GM12878 (cell line): ENCODE measurements around the gene HASPIN. TPM values are rescaled to one million over a fixed set of nuclear protein-coding genes. Genes with fewer than 3 reads are reported as not detected.

Experiments used
- ATAC-seq: fragments of 200-7000 bp; cut with Tn5 transposase; 3 replicates; pipeline ENCODE4 v1.9.1; 2020; ENCODE audit warnings: mild to moderate bottlenecking, moderate library complexity
- BruUV-seq: library from RNA; stranded (reverse); fragments of 400-500 nt; replicated peaks from 2 replicates; lab custom pipeline; 2021; lab: Mats Ljungman, UMichigan
- CTCF ChIA-PET: fragments of 300-600 bp; sonication (Branson Sonifier 250); formaldehyde crosslinking; extraction: SDS; loops from one replicate; lab custom pipeline; 2021; ENCODE audit warnings: inconsistent platforms; lab: Yijun Ruan, JAX
- POLR2A ChIA-PET: fragments of 350-600 bp; formaldehyde crosslinking; extraction: SDS; loops from one replicate; lab custom pipeline; 2021; ENCODE audit warnings: inconsistent platforms; lab: Charles Lee
- RAD21 ChIA-PET: fragments of 300-600 bp; sonication (Branson Sonifier 250); formaldehyde crosslinking; loops from one replicate; lab custom pipeline; 2023; ENCODE audit warnings: antibody characterized with exemption; ENCODE audit not compliant: unreplicated experiment; lab: Charles Lee
- SMC1A ChIA-PET: fragments of 300-600 bp; sonication (Branson Sonifier 250); formaldehyde crosslinking; loops from one replicate; lab custom pipeline; 2023; ENCODE audit not compliant: unreplicated experiment, uncharacterized antibody; lab: Charles Lee
- DNase-seq: peaks from one replicate; pipeline ENCODE4 v3.0.0-alpha.2; 2011; ENCODE audit warnings: low read depth, low spot score
- FAIRE-seq: peaks from 3 replicates; lab custom pipeline; 2011; peaks lifted over from hg19 to GRCh38; lab: Jason Lieb, UNC
- H2AFZ ChIP-seq: 2 replicates; pipeline ENCODE4 v1.6.0; 2011; ENCODE audit warnings: low read depth, low read length, control low read depth; ENCODE audit not compliant: control insufficient read depth
- H3K27ac ChIP-seq: 2 replicates; pipeline ENCODE4 v1.5.1; 2011; ENCODE audit warnings: control low read depth; ENCODE audit not compliant: control insufficient read depth, insufficient read depth
- H3K27me3 ChIP-seq, 2 experiments: replicated peaks in 1 of 2; 2 replicates each; pipeline versions ENCODE4 v1.6.0 to v1.6.1; 2011; ENCODE audit warnings: low read length in 1 of 2; ENCODE audit not compliant: control insufficient read depth in 2 of 2, insufficient read depth in 2 of 2
- H3K36me3 ChIP-seq, 2 experiments: 2 replicates each; pipeline ENCODE4 v1.5.1; 2011; ENCODE audit warnings: low read length in 1 of 2; ENCODE audit not compliant: control insufficient read depth in 2 of 2, insufficient read depth in 2 of 2
- H3K4me1 ChIP-seq: 2 replicates; pipeline ENCODE4 v1.6.1; 2011; ENCODE audit warnings: mild to moderate bottlenecking, low read length, moderate library complexity, mixed read lengths; ENCODE audit not compliant: control insufficient read depth, insufficient read depth
- H3K4me2 ChIP-seq: 2 replicates; pipeline ENCODE4 v1.6.0; 2011; ENCODE audit warnings: control low read depth; ENCODE audit not compliant: control insufficient read depth, insufficient read depth
- H3K4me3 ChIP-seq: fragments of 200-600 bp; sonication (generic); 2 replicates; pipeline ENCODE4 v1.5.1; 2016
- H3K79me2 ChIP-seq: 2 replicates; pipeline ENCODE4 v1.6.0; 2011; ENCODE audit warnings: low read length; ENCODE audit not compliant: control insufficient read depth, insufficient read depth
- H3K9ac ChIP-seq: 2 replicates; pipeline ENCODE4 v1.8.0; 2011; ENCODE audit warnings: low read length, control low read depth, mixed read lengths; ENCODE audit not compliant: control insufficient read depth, insufficient read depth
- H3K9me3 ChIP-seq: replicated peaks from 3 replicates; pipeline ENCODE4 v1.5.1; 2011; ENCODE audit warnings: mild to moderate bottlenecking, low read length; ENCODE audit not compliant: control insufficient read depth, insufficient read depth
- H4K20me1 ChIP-seq: 2 replicates; pipeline ENCODE4 v1.6.0; 2011; ENCODE audit not compliant: control insufficient read depth, insufficient read depth
- E2F8 ChIP-seq: fragments of 450-650 bp; IDR thresholded peaks from 2 replicates; pipeline ENCODE4 v1.6.1; 2018; ENCODE audit warnings: mild to moderate bottlenecking, low read depth, moderate library complexity; ENCODE audit not compliant: partially characterized antibody
- EP300 ChIP-seq, 2 experiments: fragments of 150-350 bp in 1 of 2; IDR thresholded peaks; 2 replicates each; pipeline ENCODE4 v1.6.1; 2011 to 2012; ENCODE audit warnings: low read depth in 2 of 2, low read length in 2 of 2, borderline replicate concordance in 1 of 2, improper control_type of control experiment in 1 of 2, inconsistent platforms in 1 of 2; ENCODE audit not compliant: control insufficient read depth in 1 of 2
- IKZF1 ChIP-seq: fragments of 450-650 bp; conservative IDR thresholded peaks from 2 replicates; pipeline ENCODE4 v1.6.1; 2017; ENCODE audit warnings: antibody characterized with exemption, mild to moderate bottlenecking
- KAT2A ChIP-seq: conservative IDR thresholded peaks from 2 replicates; pipeline ENCODE4 v1.6.1; 2011; ENCODE audit warnings: low read depth, low read length; ENCODE audit not compliant: control insufficient read depth
- LARP7 ChIP-seq: fragments of 450-650 bp; IDR thresholded peaks from 2 replicates; pipeline ENCODE4 v1.6.1; 2017; ENCODE audit warnings: mild to moderate bottlenecking
- MEF2A ChIP-seq: IDR thresholded peaks from 2 replicates; pipeline ENCODE4 v1.6.1; 2011; ENCODE audit warnings: low read depth, mild to moderate bottlenecking, low read length, moderate library complexity; ENCODE audit not compliant: insufficient read depth
- MEF2B ChIP-seq: fragments of 450-650 bp; IDR thresholded peaks from 2 replicates; pipeline ENCODE4 v1.6.1; 2018; ENCODE audit warnings: mild to moderate bottlenecking, moderate library complexity; ENCODE audit not compliant: partially characterized antibody, poor library complexity, severe bottlenecking
- NFXL1 ChIP-seq: fragments of 450-650 bp; IDR thresholded peaks from 2 replicates; pipeline ENCODE4 v1.6.1; 2017; ENCODE audit warnings: antibody characterized with exemption, mild to moderate bottlenecking, borderline replicate concordance
- SRF ChIP-seq, 2 experiments: IDR thresholded peaks; 2 replicates each; pipeline ENCODE4 v1.6.1; 2011; ENCODE audit warnings: low read depth in 2 of 2, low read length in 2 of 2, mild to moderate bottlenecking in 1 of 2, moderate library complexity in 1 of 2
- SUPT20H ChIP-seq: IDR thresholded peaks from 2 replicates; pipeline ENCODE4 v1.6.1; 2011; ENCODE audit warnings: low read depth, mild to moderate bottlenecking, low read length, moderate library complexity, borderline replicate concordance; ENCODE audit not compliant: control insufficient read depth
- TBL1XR1 ChIP-seq: IDR thresholded peaks from 2 replicates; pipeline ENCODE4 v1.6.1; 2012; ENCODE audit warnings: low read depth, low read length, improper control_type of control experiment
- ZNF274 ChIP-seq: IDR thresholded peaks from one replicate; pipeline ENCODE4 v1.8.0; 2011; ENCODE audit not compliant: insufficient read length, insufficient read depth
- ZNF622 ChIP-seq: fragments of 450-650 bp; IDR thresholded peaks from 2 replicates; pipeline ENCODE4 v1.6.1; 2017; ENCODE audit warnings: mild to moderate bottlenecking, inconsistent platforms
- WGBS: methylation state at CpG from one replicate; pipeline ENCODE4 v1.1.6; 2016; ENCODE audit warnings: low lambda C conversion rate; ENCODE audit not compliant: insufficient replicate concordance, insufficient coverage; ENCODE audit errors: missing lambda C conversion rate; 5-methylcytosine and 5-hydroxymethylcytosine counted together
- in situ Hi-C: fragments of 300-500 bp; cut with MboI; formaldehyde crosslinking; loops from 9 replicates; pipeline ENCODE4 v1.14.3; 2018; ENCODE audit warnings: mixed read lengths
- intact Hi-C: fragments of 100-400 bp; cut with micrococcal nuclease; formaldehyde crosslinking; loops from one replicate; pipeline ENCODE4 v1.14.2; 2022; ENCODE audit not compliant: unreplicated experiment
- polyA plus RNA-seq, 11 experiments: library from polyadenylated mRNA; depleted of rRNA in 4 of 11; unstranded in 6 of 11; stranded (reverse) in 5 of 11; fragments of >200 nt; fragmentation: Nextera tagmentation in 4 of 11; fragmentation: Illumina TruSeq in 1 of 11; extraction: Ambion mirVana in 4 of 11; extraction: Trizol in 1 of 11; gene quantifications; 1 replicate in 1 of 11; 2 replicates in 10 of 11; pipeline versions ENCODE4 v1.2.1 to v1.2.3, GENCODE V29; 2011 to 2016; ENCODE audit warnings: inconsistent platforms in 2 of 11, missing spikeins in 2 of 11, low read depth in 1 of 11
- total RNA-seq, 4 experiments: library from RNA; depleted of rRNA in 3 of 4; stranded (reverse); fragments of >200 nt in 3 of 4; fragmentation: Illumina TruSeq in 1 of 4; extraction: Trizol in 1 of 4; gene quantifications; 2 replicates each; pipeline versions ENCODE4 v1.2.1 to v1.2.3, GENCODE V29; 2013 to 2021
- TF ChIP-seq, protein P1 (sequence below): IDR thresholded peaks from 2 replicates; pipeline ENCODE4 v1.6.1; 2011; ENCODE audit warnings: borderline replicate concordance, low read depth, mild to moderate bottlenecking, moderate library complexity, low read length; ENCODE audit not compliant: insufficient read depth, poor library complexity, severe bottlenecking

HASPIN gene
- total and polyA plus RNA-seq, 10 of the 15 experiments (the other 5 are each of a cell fraction or from before 2014, with no cell fraction given): 0.80 to 18.0 (median 10.1) TPM

- no TSS peak for BruUV-seq
- DNase-seq: no peak
- ATAC-seq: no peak
- Histone ChIP-seq H3K4me1 (peaks cover 5% of the 10 kb centered on the region), H3K36me3 (no peaks in the 10 kb centered on the region), H3K4me3 (no peak overlapping the region), H4K20me1 (no peaks in the 10 kb centered on the region), H3K27me3 (no peaks in the 10 kb centered on the region), H3K4me2 (no peak overlapping the region), H2AFZ (no peak overlapping the region), H3K9ac (no peak overlapping the region), H3K27ac (no peak overlapping the region), H3K9me3 (no peaks in the 10 kb centered on the region), H3K79me2 (no peaks in the 10 kb centered on the region)
- no peak for TF ChIP-seq SUPT20H
- TF ChIP-seq SRF (IDR thresholded peaks at IDR 0.05; ENCODE audit: low read depth in 2 of 2, low read length in 2 of 2): no peak
- TF ChIP-seq IKZF1: no peak
- no peak for TF ChIP-seq ZNF274
- TF ChIP-seq NFXL1: no peak
- TF ChIP-seq EP300 (IDR thresholded peaks at IDR 0.05; ENCODE audit: borderline replicate concordance in 1 of 2, control insufficient read depth in 1 of 2, low read depth in 2 of 2, low read length in 2 of 2): no peak
- TF ChIP-seq TBL1XR1: no peak
- 61% methylated on average over 12 of the region's 12 CpGs for WGBS
- ChIA-PET SMC1A (no interaction called here), POLR2A (no interaction called here), CTCF (interaction anchor here (1.0 to 1.8 kb wide), 2 partner anchors 35 to 55 kb away, joined by 6 read pairs; no protein-coding TSS in a partner anchor), RAD21 (no interaction called here)
- in situ Hi-C loops (no loop called here), intact Hi-C loops (no loop called here)
- no peak for FAIRE-seq
Measured at GRCh38 chr17:3772764-3773163, 49.1 kb downstream of the HASPIN start.

DNA sequence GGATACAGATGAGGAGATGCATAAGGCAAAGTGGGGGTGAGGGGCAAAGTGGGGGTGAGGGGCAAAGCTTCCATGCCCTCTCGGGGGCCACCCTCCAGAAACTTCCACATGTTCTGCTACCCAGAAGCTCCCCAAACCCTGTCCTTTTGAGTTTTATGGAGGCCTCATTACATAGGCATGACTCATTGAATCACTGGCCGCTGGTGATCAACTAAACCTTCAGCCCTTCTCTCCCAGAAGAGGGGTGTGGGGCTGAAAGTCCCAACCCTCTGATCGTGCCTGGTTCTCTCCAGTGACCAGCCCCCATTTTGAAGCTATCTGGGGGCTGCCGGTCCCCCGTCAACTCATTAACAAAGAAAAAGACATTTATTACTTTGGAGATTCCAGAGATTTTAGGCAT, 49.8 kb downstream of the HASPIN start:
- intact Hi-C loops (no loop called here), in situ Hi-C loops (no loop called here)
- Histone ChIP-seq H3K9ac (no peak overlapping the region), H3K27me3 (no peaks in the 10 kb centered on the region), H3K36me3 (no peaks in the 10 kb centered on the region), H3K79me2 (no peaks in the 10 kb centered on the region), H3K4me1 (peaks cover 5% of the 10 kb centered on the region), H3K27ac (no peak overlapping the region), H3K9me3 (no peaks in the 10 kb centered on the region), H3K4me3 (no peak overlapping the region), H4K20me1 (no peaks in the 10 kb centered on the region), H3K4me2 (no peak overlapping the region), H2AFZ (no peak overlapping the region)
- WGBS: 61% methylated on average over 5 of the region's 5 CpGs
- no TSS peak for BruUV-seq
- POLR2A ChIA-PET: no interaction called here
- no peak for DNase-seq
- no peak for ATAC-seq
- SMC1A ChIA-PET: no interaction called here
- RAD21 ChIA-PET: no interaction called here
- FAIRE-seq: no peak
- CTCF ChIA-PET: no interaction called here
- TF ChIP-seq, protein P1, sequence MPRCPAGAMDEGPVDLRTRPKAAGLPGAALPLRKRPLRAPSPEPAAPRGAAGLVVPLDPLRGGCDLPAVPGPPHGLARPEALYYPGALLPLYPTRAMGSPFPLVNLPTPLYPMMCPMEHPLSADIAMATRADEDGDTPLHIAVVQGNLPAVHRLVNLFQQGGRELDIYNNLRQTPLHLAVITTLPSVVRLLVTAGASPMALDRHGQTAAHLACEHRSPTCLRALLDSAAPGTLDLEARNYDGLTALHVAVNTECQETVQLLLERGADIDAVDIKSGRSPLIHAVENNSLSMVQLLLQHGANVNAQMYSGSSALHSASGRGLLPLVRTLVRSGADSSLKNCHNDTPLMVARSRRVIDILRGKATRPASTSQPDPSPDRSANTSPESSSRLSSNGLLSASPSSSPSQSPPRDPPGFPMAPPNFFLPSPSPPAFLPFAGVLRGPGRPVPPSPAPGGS: no peak
- TF ChIP-seq KAT2A (no peak), E2F8 (no peak), MEF2B (no peak), LARP7 (no peak), MEF2A (no peak), ZNF622 (no peak)
